ENCODE data around the gene NCAPD3.

- no peak for TF ChIP-seq ZNF384 (IDR thresholded peaks at IDR 0.05)
- no peak for TF ChIP-seq SP1 (IDR thresholded peaks at IDR 0.05)
- TF ChIP-seq FOXA1 (IDR thresholded peaks at IDR 0.05), result no peak
Measured at GRCh38 chr11:134215836-134216235, 7.9 kb downstream of the NCAPD3 start.

Measured in HEK293T (cell line).